ENCODE measurements around the gene BBX.

DNA sequence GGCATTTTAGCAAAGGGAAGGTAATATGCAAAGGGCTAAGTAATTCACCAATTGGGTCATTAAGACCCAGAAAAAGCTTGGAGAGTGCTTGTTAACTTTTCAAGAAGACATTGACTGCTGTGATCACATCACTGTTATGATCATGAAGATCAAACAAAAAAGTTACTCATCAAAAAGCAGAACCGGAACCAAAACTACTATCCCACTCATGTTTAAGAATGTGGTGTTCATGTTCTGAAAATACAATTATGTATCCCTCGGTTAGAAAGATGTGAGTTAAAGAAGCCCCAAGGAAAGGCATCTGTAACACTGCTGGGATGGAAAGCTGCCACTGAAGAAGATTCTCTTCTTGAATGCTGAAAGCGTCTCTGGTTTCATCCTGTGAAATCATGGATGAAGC, 32.6 kb downstream of the BBX start:
- TF ChIP-seq, protein P1, sequence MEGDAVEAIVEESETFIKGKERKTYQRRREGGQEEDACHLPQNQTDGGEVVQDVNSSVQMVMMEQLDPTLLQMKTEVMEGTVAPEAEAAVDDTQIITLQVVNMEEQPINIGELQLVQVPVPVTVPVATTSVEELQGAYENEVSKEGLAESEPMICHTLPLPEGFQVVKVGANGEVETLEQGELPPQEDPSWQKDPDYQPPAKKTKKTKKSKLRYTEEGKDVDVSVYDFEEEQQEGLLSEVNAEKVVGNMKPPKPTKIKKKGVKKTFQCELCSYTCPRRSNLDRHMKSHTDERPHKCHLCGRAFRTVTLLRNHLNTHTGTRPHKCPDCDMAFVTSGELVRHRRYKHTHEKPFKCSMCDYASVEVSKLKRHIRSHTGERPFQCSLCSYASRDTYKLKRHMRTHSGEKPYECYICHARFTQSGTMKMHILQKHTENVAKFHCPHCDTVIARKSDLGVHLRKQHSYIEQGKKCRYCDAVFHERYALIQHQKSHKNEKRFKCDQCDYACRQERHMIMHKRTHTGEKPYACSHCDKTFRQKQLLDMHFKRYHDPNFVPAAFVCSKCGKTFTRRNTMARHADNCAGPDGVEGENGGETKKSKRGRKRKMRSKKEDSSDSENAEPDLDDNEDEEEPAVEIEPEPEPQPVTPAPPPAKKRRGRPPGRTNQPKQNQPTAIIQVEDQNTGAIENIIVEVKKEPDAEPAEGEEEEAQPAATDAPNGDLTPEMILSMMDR (IDR thresholded peaks at IDR 0.05; ENCODE audit: poor library complexity, severe bottlenecking) = no peak
- TF ChIP-seq, protein P2, sequence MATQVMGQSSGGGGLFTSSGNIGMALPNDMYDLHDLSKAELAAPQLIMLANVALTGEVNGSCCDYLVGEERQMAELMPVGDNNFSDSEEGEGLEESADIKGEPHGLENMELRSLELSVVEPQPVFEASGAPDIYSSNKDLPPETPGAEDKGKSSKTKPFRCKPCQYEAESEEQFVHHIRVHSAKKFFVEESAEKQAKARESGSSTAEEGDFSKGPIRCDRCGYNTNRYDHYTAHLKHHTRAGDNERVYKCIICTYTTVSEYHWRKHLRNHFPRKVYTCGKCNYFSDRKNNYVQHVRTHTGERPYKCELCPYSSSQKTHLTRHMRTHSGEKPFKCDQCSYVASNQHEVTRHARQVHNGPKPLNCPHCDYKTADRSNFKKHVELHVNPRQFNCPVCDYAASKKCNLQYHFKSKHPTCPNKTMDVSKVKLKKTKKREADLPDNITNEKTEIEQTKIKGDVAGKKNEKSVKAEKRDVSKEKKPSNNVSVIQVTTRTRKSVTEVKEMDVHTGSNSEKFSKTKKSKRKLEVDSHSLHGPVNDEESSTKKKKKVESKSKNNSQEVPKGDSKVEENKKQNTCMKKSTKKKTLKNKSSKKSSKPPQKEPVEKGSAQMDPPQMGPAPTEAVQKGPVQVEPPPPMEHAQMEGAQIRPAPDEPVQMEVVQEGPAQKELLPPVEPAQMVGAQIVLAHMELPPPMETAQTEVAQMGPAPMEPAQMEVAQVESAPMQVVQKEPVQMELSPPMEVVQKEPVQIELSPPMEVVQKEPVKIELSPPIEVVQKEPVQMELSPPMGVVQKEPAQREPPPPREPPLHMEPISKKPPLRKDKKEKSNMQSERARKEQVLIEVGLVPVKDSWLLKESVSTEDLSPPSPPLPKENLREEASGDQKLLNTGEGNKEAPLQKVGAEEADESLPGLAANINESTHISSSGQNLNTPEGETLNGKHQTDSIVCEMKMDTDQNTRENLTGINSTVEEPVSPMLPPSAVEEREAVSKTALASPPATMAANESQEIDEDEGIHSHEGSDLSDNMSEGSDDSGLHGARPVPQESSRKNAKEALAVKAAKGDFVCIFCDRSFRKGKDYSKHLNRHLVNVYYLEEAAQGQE (IDR thresholded peaks at IDR 0.05; ENCODE audit: borderline replicate concordance) = no peak
- TF ChIP-seq EZH2 (IDR thresholded peaks at IDR 0.05; ENCODE audit: borderline replicate concordance, insufficient read depth, low read length, poor library complexity, severe bottlenecking) (no peak), EP300 (conservative IDR thresholded peaks at IDR 0.05; ENCODE audit: poor library complexity, severe bottlenecking) (no peak)

Measured in neural cell (in vitro differentiated cells).